GM12875 (cell line): ENCODE measurements around the gene HECW1.
"Not testable (repeated sequence)": the region's sequence is repeated elsewhere in the genome, so short reads cannot be mapped to it uniquely, and the experiment has no call there.

Source experiments
- H3K4me3 ChIP-seq: one replicate; pipeline ENCODE4 v1.5.1; 2011; ENCODE audit warnings: low read depth, low read length, control low read depth
- CTCF ChIP-seq: IDR thresholded peaks from 2 replicates; pipeline ENCODE4 v1.5.1; 2011; ENCODE audit warnings: low read depth, mild to moderate bottlenecking, control low read depth, inconsistent platforms, low read length, moderate library complexity, borderline replicate concordance; ENCODE audit not compliant: insufficient read depth

The HECW1 gene

GRCh38 chr7:43485580-43485979, 373.1 kb downstream of the HECW1 start:
- no peak overlapping the region for H3K4me3 ChIP-seq
- TF ChIP-seq CTCF = no peak

GRCh38 chr7:43486008-43486407, 373.6 kb downstream of the HECW1 start:
- H3K4me3 ChIP-seq = not testable (repeated sequence)

- TF ChIP-seq CTCF = no peak
- no peak overlapping the region for H3K4me3 ChIP-seq
These were observed 374.2 kb downstream of the HECW1 start for GRCh38 chr7:43486634-43487033.

- TF ChIP-seq CTCF = no peak
These were observed 375.3 kb downstream of the HECW1 start for GRCh38 chr7:43487731-43488073.

GRCh38 chr7:43489257-43489656, 376.8 kb downstream of the HECW1 start:
- no peak overlapping the region for H3K4me3 ChIP-seq

More at GRCh38 chr7:43487731-43488073, 375.3 kb downstream of the HECW1 start:
- no peak overlapping the region for H3K4me3 ChIP-seq

GRCh38 chr7:43490016-43490415, 377.6 kb downstream of the HECW1 start:
- TF ChIP-seq CTCF = no peak
- no peak overlapping the region for H3K4me3 ChIP-seq

More at GRCh38 chr7:43489257-43489656, 376.8 kb downstream of the HECW1 start:
- no peak for TF ChIP-seq CTCF

- H3K4me3 ChIP-seq = no peak overlapping the region
- no peak for TF ChIP-seq CTCF
These were observed 378.7 kb downstream of the HECW1 start for GRCh38 chr7:43491123-43491522.

GRCh38 chr7:43491984-43492383, 379.5 kb downstream of the HECW1 start:
- H3K4me3 ChIP-seq = no peak overlapping the region
- no peak for TF ChIP-seq CTCF
